NCI-H187 (cell line): ENCODE data around the gene TMA7.
"Not testable (repeated sequence)": the region's sequence is repeated elsewhere in the genome, so short reads cannot be mapped to it uniquely, and the experiment has no call there.

Experiments
- DNase-seq, 2 experiments: peaks; one replicate each; lab custom pipeline; 2025; lab: John Stamatoyannopoulos, UW

Gene TMA7

GRCh38 chr3:48436477-48436787 lies 3.6 kb upstream of the TMA7 start:
- DNase-seq = no peak

- no peak for DNase-seq
These were observed 3.2 kb upstream of the TMA7 start for GRCh38 chr3:48436855-48437254.

- DNase-seq = no peak
These were observed 2.2 kb upstream of the TMA7 start for GRCh38 chr3:48437812-48438211.

GRCh38 chr3:48440590-48440958 lies 517 bp downstream of the TMA7 start:
- DNase-seq = no peak

- DNase-seq = no peak
These were observed 1.9 kb downstream of the TMA7 start for GRCh38 chr3:48441940-48442339.

- DNase-seq = no peak
These were observed 5.3 kb downstream of the TMA7 start for GRCh38 chr3:48445277-48445882.

GRCh38 chr3:48446043-48446424 lies 6.0 kb downstream of the TMA7 start:
- no peak for DNase-seq

- DNase-seq = peak; percentile 34 to 50
These were observed 6.6 kb downstream of the TMA7 start, which contains the start of gene ATRIP for GRCh38 chr3:48446425-48447193. Gene ATRIP, plus strand, starts transcription at chr3:48446737. Its CDS starts 109 bp downstream, at chr3:48446846.

- peak; percentile 34 to 69 for DNase-seq
These were observed 11.2 kb downstream of the TMA7 start for GRCh38 chr3:48451270-48451669.

GRCh38 chr3:48456456-48456855 lies 16.4 kb downstream of the TMA7 start:
- no peak for DNase-seq

GRCh38 chr3:48459331-48459730 lies 19.3 kb downstream of the TMA7 start:
- DNase-seq = no peak

GRCh38 chr3:48459773-48460516 lies 19.9 kb downstream of the TMA7 start:
- no peak for DNase-seq

- no peak for DNase-seq
These were observed 20.5 kb downstream of the TMA7 start for GRCh38 chr3:48460517-48460902.

- DNase-seq = not testable (repeated sequence)
These were observed 21.7 kb downstream of the TMA7 start for GRCh38 chr3:48461767-48462166.

GRCh38 chr3:48463703-48464102 lies 23.6 kb downstream of the TMA7 start:
- DNase-seq = no peak

- DNase-seq = no peak
These were observed 24.7 kb downstream of the TMA7 start for GRCh38 chr3:48464713-48465221.

- DNase-seq = no peak
These were observed 25.1 kb downstream of the TMA7 start for GRCh38 chr3:48465237-48465530.

- DNase-seq = peak; percentile 13 to 59
These were observed 25.7 kb downstream of the TMA7 start for GRCh38 chr3:48465531-48466378.

GRCh38 chr3:48466386-48467109 lies 26.5 kb downstream of the TMA7 start:
- DNase-seq = no peak

- DNase-seq = no peak
These were observed 27.0 kb downstream of the TMA7 start for GRCh38 chr3:48467110-48467454.

GRCh38 chr3:48467473-48468267 lies 27.6 kb downstream of the TMA7 start:
- no peak for DNase-seq
